SJSA1 (cell line): ENCODE data around the gene GJD4. TPM values are rescaled to one million over a fixed set of nuclear protein-coding genes. Genes with fewer than 3 reads are reported as not detected.

Experiments
- DNase-seq, 2 experiments: peaks; one replicate each; pipeline ENCODE4 v3.0.0-alpha.2; 2015 to 2020; ENCODE audit warnings: low spot score in 2 of 2, low read depth in 1 of 2
- H3K27ac ChIP-seq: fragments of 250-450 bp; sonication (Bioruptor Pico); 2 replicates; pipeline ENCODE4 v1.5.1; 2020; ENCODE audit warnings: mild to moderate bottlenecking, moderate library complexity
- H3K27me3 ChIP-seq: fragments of 250-450 bp; sonication (Bioruptor Pico); replicated peaks from 2 replicates; pipeline ENCODE4 v1.5.1; 2020; ENCODE audit warnings: mild to moderate bottlenecking, moderate library complexity
- H3K36me3 ChIP-seq: fragments of 250-450 bp; sonication (Bioruptor Pico); 2 replicates; pipeline ENCODE4 v1.5.1; 2020; ENCODE audit warnings: mild to moderate bottlenecking
- H3K4me1 ChIP-seq: fragments of 250-450 bp; sonication (Bioruptor Pico); replicated peaks from 2 replicates; pipeline ENCODE4 v1.6.1; 2021; ENCODE audit warnings: mild to moderate bottlenecking
- H3K4me3 ChIP-seq: fragments of 250-450 bp; sonication (Bioruptor Pico); 2 replicates; pipeline ENCODE4 v1.5.1; 2020; ENCODE audit warnings: mild to moderate bottlenecking
- H3K9me3 ChIP-seq: fragments of 250-450 bp; sonication (Bioruptor Pico); replicated peaks from 2 replicates; pipeline ENCODE4 v1.5.1; 2020; ENCODE audit warnings: mild to moderate bottlenecking
- total RNA-seq: library from RNA; depleted of rRNA; stranded (reverse); fragments of >200 nt; shearing (Covaris generic); gene quantifications from 2 replicates; pipeline ENCODE4 v1.2.3, GENCODE V29; 2014

GJD4 gene
- total RNA-seq, 1 experiment from 2014 or later = 0.13 TPM

- Histone ChIP-seq H3K27me3 (no peaks in the 10 kb centered on the region; the same call in 1 of the 2 replicates), H3K4me1 (no peaks in the 10 kb centered on the region), H3K4me3 (no peak overlapping the region), H3K27ac (no peak overlapping the region), H3K9me3 (no peaks in the 10 kb centered on the region), H3K36me3 (no peaks in the 10 kb centered on the region)
- no peak for DNase-seq
These were observed 8.6 kb downstream of the GJD4 start for GRCh38 chr10:35613597-35614226.

GRCh38 chr10:35614312-35614711, 9.2 kb downstream of the GJD4 start:
- no peak overlapping the region for H3K4me3 ChIP-seq
- no peak overlapping the region for H3K27ac ChIP-seq
- DNase-seq = no peak
- no peaks in the 10 kb centered on the region; the same call in 1 of the 2 replicates for H3K27me3 ChIP-seq
- H3K36me3 ChIP-seq = no peaks in the 10 kb centered on the region
- H3K4me1 ChIP-seq = no peaks in the 10 kb centered on the region
- no peaks in the 10 kb centered on the region for H3K9me3 ChIP-seq

GRCh38 chr10:35626971-35627507, 21.9 kb downstream of the GJD4 start:
- Histone ChIP-seq H3K4me3 (no peak overlapping the region), H3K4me1 (peaks cover 8% of the 10 kb centered on the region), H3K27ac (no peak overlapping the region; the same call in 1 of the 2 replicates), H3K9me3 (no peaks in the 10 kb centered on the region), H3K27me3 (no peaks in the 10 kb centered on the region), H3K36me3 (no peaks in the 10 kb centered on the region)
- DNase-seq = no peak

GRCh38 chr10:35631404-35631803, 26.3 kb downstream of the GJD4 start:
- H3K4me3 ChIP-seq = no peak overlapping the region
- no peak overlapping the region for H3K27ac ChIP-seq
- H3K9me3 ChIP-seq = no peaks in the 10 kb centered on the region; the same call in 1 of the 2 replicates
- no peaks in the 10 kb centered on the region for H3K36me3 ChIP-seq
- DNase-seq = no peak
- H3K4me1 ChIP-seq = peaks cover 11% of the 10 kb centered on the region
- H3K27me3 ChIP-seq = no peaks in the 10 kb centered on the region

- Histone ChIP-seq H3K9me3 (no peaks in the 10 kb centered on the region; the same call in 1 of the 2 replicates), H3K4me1 (peaks cover 6% of the 10 kb centered on the region), H3K36me3 (no peaks in the 10 kb centered on the region), H3K27me3 (no peaks in the 10 kb centered on the region), H3K27ac (no peak overlapping the region), H3K4me3 (no peak overlapping the region)
- DNase-seq = no peak
These were observed 26.9 kb downstream of the GJD4 start for GRCh38 chr10:35632027-35632426.

- Histone ChIP-seq H3K4me3 (no peak overlapping the region), H3K9me3 (no peaks in the 10 kb centered on the region; the same call in 1 of the 2 replicates), H3K4me1 (0 out of 2 replicates have a peak, but pooled peaks cover 3% of the 10 kb centered on the region), H3K27me3 (no peaks in the 10 kb centered on the region), H3K27ac (no peak overlapping the region), H3K36me3 (peaks cover 5% of the 10 kb centered on the region)
- DNase-seq = no peak
These were observed 28.2 kb downstream of the GJD4 start for GRCh38 chr10:35633006-35633980.

GRCh38 chr10:35635576-35635975, 30.4 kb downstream of the GJD4 start:
- no peak overlapping the region for H3K27ac ChIP-seq
- H3K4me3 ChIP-seq = no peak overlapping the region
- H3K9me3 ChIP-seq = no peaks in the 10 kb centered on the region; the same call in 1 of the 2 replicates
- H3K27me3 ChIP-seq = no peaks in the 10 kb centered on the region
- H3K4me1 ChIP-seq = peaks cover 10% of the 10 kb centered on the region
- peaks cover 15% of the 10 kb centered on the region for H3K36me3 ChIP-seq
- peak; percentile 66 to 67 for DNase-seq

GRCh38 chr10:35636956-35637355, 31.8 kb downstream of the GJD4 start:
- H3K4me1 ChIP-seq = peaks cover 14% of the 10 kb centered on the region
- peaks cover 25% of the 10 kb centered on the region for H3K36me3 ChIP-seq
- H3K27me3 ChIP-seq = no peaks in the 10 kb centered on the region
- no peak for DNase-seq
- H3K4me3 ChIP-seq = no peak overlapping the region
- no peak overlapping the region for H3K27ac ChIP-seq
- peaks cover 5% of the 10 kb centered on the region; the same call in 1 of the 2 replicates for H3K9me3 ChIP-seq

- Histone ChIP-seq H3K27me3 (no peaks in the 10 kb centered on the region), H3K9me3 (peaks cover 5% of the 10 kb centered on the region; the same call in 1 of the 2 replicates), H3K36me3 (peaks cover 25% of the 10 kb centered on the region), H3K4me1 (peaks cover 15% of the 10 kb centered on the region), H3K4me3 (no peak overlapping the region), H3K27ac (no peak overlapping the region)
- DNase-seq = no peak
These were observed 32.3 kb downstream of the GJD4 start for GRCh38 chr10:35637462-35637861.

GRCh38 chr10:35638101-35638500, 33.0 kb downstream of the GJD4 start:
- DNase-seq = no peak
- H3K27me3 ChIP-seq = no peaks in the 10 kb centered on the region
- H3K4me1 ChIP-seq = peaks cover 22% of the 10 kb centered on the region
- peaks cover 25% of the 10 kb centered on the region for H3K36me3 ChIP-seq
- H3K27ac ChIP-seq = no peak overlapping the region
- no peak overlapping the region for H3K4me3 ChIP-seq
- peaks cover 5% of the 10 kb centered on the region; the same call in 1 of the 2 replicates for H3K9me3 ChIP-seq

- H3K27me3 ChIP-seq = no peaks in the 10 kb centered on the region
- H3K4me1 ChIP-seq = peaks cover 25% of the 10 kb centered on the region
- peaks cover 25% of the 10 kb centered on the region for H3K36me3 ChIP-seq
- no peak for DNase-seq
- H3K4me3 ChIP-seq = no peak overlapping the region
- H3K9me3 ChIP-seq = peaks cover 5% of the 10 kb centered on the region; the same call in 1 of the 2 replicates
- H3K27ac ChIP-seq = no peak overlapping the region
These were observed 34.0 kb downstream of the GJD4 start for GRCh38 chr10:35639021-35639727.

- no peak for DNase-seq
- Histone ChIP-seq H3K36me3 (peaks cover 25% of the 10 kb centered on the region), H3K9me3 (peaks cover 5% of the 10 kb centered on the region; the same call in 1 of the 2 replicates), H3K4me3 (peak overlapping the region; percentile 78), H3K27ac (no peak overlapping the region), H3K4me1 (peaks cover 25% of the 10 kb centered on the region), H3K27me3 (no peaks in the 10 kb centered on the region)
These were observed 34.7 kb downstream of the GJD4 start for GRCh38 chr10:35639728-35640401.

GRCh38 chr10:35640474-35640873, 35.3 kb downstream of the GJD4 start:
- Histone ChIP-seq H3K9me3 (peaks cover 5% of the 10 kb centered on the region; the same call in 1 of the 2 replicates), H3K27me3 (no peaks in the 10 kb centered on the region), H3K27ac (no peak overlapping the region), H3K4me1 (peaks cover 25% of the 10 kb centered on the region), H3K4me3 (peak overlapping the region; percentile 78), H3K36me3 (peaks cover 25% of the 10 kb centered on the region)
- DNase-seq = peak; percentile 54 to 71
